GM18907 (cell line): ENCODE data around the gene CCL21.

ENCODE experiments used
- ATAC-seq: cut with Tn5 transposase; IDR thresholded peaks from one replicate; pipeline ENCODE4 v1.9.1; 2021; ENCODE audit warnings: mild to moderate bottlenecking, moderate library complexity; ENCODE audit not compliant: unreplicated experiment

The CCL21 gene

GRCh38 chr9:34709196-34709978 is 549 bp downstream of the CCL21 start:
- ATAC-seq = no peak

DNA sequence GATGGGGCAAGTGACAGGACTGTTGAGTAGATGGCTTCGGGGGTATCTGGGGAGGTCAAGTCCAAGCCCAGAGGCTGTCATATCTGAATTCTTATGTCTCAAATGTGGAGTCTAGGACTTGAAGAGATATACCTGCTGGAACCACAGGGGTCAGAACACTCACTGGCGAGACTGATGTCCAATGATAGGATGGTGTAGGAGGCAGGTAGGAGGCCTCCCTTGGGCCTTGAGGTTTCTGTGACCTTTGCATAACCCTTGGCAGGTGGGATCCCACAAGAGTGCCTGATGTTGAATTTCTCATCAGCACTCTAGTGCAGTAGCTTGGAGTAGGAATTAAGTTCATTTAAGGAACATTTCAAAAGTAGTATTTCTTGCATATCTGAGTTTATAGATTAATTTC is 2.8 kb downstream of the CCL21 start:
- no peak for ATAC-seq

GRCh38 chr9:34701769-34702736 is 7.9 kb downstream of the CCL21 start:
- ATAC-seq = peak; percentile 68

GRCh38 chr9:34701023-34701768 is 8.7 kb downstream of the CCL21 start:
- ATAC-seq = no peak

GRCh38 chr9:34694811-34695210 is 15.1 kb downstream of the CCL21 start:
- ATAC-seq = no peak

GRCh38 chr9:34693560-34693959 is 16.4 kb downstream of the CCL21 start:
- ATAC-seq = no peak

GRCh38 chr9:34691936-34692315 is 18.0 kb downstream of the CCL21 start:
- no peak for ATAC-seq

- no peak for ATAC-seq
These were observed 18.7 kb downstream of the CCL21 start, which contains the start of gene CCL19 for GRCh38 chr9:34690983-34691935. CCL19 (minus strand) TSS chr9:34691276; CDS start chr9:34691139, 137 bp downstream.

GRCh38 chr9:34689512-34689911 is 20.4 kb downstream of the CCL21 start:
- ATAC-seq = no peak

DNA sequence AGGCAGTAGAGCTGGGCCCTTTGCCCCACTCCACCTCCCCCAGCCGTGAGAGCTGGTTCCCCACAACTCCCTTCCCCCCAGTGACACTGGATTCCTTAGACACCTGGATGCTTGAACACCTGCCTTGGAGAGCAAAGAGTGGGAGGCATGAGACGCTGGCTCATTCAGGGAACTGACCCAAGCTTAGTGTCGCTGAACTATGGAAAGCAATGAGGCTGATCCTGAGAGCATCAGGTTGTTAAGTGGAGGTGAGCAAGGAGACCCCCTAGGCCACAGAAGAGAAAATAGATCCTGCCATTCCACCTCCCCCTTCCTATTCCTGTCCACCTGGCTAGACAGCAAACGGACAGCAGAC is 20.8 kb downstream of the CCL21 start:
- ATAC-seq = no peak

GRCh38 chr9:34688329-34689115 is 21.4 kb downstream of the CCL21 start:
- no peak for ATAC-seq

DNA sequence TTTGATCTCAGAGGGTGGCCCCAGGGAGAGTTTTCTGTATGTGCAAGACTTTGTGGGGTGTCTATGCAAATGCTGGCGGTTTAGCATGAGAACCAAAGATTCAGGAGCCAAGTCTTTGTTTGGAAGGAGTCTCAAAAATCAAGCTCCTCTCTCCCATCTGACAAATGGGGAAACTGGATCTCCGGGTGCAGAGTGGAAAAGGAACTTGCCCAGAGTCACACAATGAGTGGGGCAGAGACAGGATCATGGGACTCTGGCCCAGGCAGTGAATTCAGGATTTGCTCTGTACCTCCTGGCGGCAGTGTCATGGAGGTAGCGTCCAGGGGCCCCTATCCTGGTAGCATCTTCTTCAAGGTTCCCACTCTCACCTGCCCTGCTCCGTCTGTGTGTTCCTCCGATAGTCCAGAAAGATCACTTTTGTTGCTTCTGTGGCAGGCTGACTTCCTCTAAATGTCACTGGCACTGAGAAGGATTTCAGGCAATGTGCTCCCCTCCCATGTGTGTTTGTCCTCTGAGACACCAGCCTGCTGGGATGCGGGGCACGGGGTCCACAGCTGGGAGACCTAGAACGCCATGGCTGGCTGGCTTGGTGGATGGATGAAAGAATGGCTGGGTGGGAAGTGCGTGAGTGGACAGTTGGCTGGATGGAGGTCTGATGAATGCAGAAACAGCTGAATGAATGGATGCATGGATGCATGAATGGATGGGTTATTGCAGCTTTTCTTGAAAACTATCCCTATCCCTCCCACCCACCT is 22.5 kb downstream of the CCL21 start:
- no peak for ATAC-seq

- no peak for ATAC-seq
These were observed 23.2 kb downstream of the CCL21 start for GRCh38 chr9:34686732-34687131.

GRCh38 chr9:34686231-34686630 is 23.7 kb downstream of the CCL21 start:
- no peak for ATAC-seq

GRCh38 chr9:34685591-34685990 is 24.3 kb downstream of the CCL21 start:
- no peak for ATAC-seq

DNA sequence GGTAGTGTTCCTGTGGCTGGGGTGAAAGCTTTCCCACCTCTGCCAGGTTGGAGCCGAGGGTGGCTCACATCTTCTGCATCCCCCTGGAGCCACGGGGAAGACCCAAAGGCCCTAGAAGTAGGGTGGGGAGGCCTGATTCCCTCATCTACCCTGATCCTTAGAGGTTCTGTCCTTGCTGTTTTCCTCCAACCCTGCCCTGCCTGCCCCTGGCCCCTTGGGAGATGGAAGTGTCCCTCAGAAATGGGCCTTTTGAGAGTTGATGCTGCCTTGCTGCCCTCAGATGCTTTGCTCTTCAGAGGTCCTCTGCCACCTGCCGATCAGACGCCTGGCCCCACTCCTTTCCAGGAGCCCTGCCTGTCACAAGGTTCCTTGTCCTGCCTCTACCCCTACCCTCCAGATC is 25.1 kb downstream of the CCL21 start:
- no peak for ATAC-seq

DNA sequence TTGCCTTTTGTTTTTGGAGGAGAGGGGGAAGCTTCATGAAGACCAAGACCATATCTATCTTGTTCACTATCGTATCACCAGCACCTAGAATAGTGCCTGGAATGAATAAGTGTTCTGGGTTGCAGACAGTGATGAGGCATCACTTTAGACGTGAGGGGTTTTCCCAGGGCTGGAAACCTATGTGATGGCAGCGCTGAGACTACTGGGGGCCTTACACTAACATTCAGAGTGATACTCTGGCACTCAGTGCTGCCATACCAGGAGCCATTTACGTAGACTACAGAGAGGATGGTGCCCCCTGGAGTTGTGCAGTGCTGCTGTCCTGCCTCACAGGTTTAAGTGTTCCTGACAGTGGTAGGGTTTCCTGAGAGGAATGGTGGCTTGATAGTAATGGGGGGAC is 25.8 kb downstream of the CCL21 start:
- no peak for ATAC-seq

DNA sequence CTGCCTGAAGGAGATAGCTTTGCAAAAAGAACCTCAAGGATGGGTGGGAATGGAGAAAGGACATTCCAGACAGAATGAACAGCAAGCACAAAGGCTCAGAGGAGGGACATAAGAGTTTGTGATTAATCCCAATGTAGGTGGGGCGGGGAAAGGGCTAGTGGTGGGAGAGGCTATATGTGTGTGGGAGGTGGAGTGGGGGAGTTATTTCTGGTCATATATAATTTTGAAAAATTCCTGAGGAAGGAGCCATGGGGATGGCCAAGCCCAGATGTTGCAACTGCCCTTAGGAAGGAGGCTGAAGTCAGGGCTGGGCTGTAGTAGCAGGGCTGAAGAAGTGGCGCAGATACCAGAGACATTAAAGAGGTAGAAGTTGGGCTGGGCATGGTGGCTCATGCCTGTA is 34.1 kb downstream of the CCL21 start:
- no peak for ATAC-seq
